ENCODE data around the gene ECPAS.

Gene ECPAS

DNA sequence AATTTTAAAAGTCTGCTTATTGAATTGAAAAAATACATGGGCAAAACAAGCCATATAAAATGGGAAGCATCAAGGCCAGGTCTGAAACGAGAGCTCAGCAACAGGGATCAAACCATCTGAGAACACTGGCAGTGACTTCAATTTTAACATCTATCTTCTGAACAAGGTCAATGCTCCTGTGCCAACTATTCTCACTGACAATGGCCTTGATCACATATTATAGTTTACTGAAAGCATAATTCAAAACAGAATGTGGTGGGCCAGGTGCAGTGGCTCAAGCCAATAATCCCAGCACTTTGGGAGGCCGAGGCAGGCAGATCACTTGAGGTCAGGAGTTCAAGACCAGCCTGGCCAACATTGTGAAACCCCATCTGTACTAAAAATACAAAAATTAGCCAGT, 9.0 kb downstream of the ECPAS start:
- no peaks in the 10 kb centered on the region for H3K36me3 ChIP-seq (ENCODE audit: control insufficient read depth, insufficient read depth, low read length)

DNA sequence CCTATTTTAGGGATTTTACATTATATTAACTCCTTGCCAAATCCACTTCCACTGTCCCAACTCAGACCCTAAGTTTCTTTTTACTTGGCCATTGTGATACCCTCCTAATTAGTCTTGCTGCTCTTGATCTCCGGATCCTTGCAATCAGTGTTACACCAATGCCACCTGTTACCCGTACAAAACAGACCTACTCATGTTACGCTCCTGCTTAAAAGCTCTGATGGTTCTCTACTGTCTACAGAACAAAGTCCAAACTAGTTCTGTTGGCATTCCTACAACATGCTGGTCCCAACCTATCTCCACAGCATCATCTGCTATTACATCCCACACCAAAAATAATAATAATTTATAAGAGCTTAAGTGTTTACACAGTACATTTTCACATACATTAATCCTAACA, 9.8 kb downstream of the ECPAS start:
- Histone ChIP-seq H3K4me1 (ENCODE audit: control insufficient read depth, insufficient read depth, low read length, poor library complexity, severe bottlenecking) (no peaks in the 10 kb centered on the region), H3K27ac (ENCODE audit: insufficient read depth, low read length, poor library complexity, severe bottlenecking) (no peak overlapping the region), H3K36me3 (ENCODE audit: control insufficient read depth, insufficient read depth, low read length) (no peaks in the 10 kb centered on the region), H3K4me3 (ENCODE audit: insufficient read depth, low read depth, low read length, poor library complexity, severe bottlenecking) (no peak overlapping the region), H3K27me3 (replicated peaks; ENCODE audit: control insufficient read depth, insufficient read depth, low read length, poor library complexity, severe bottlenecking) (no peaks in the 10 kb centered on the region), H3K9me3 (ENCODE audit: control insufficient read depth, low read length) (no peaks in the 10 kb centered on the region)
- DNase-seq = no peak

More for the DNA sequence above, 9.0 kb downstream of the ECPAS start:
- no peak overlapping the region for H3K4me3 ChIP-seq (ENCODE audit: insufficient read depth, low read depth, low read length, poor library complexity, severe bottlenecking)
- H3K9me3 ChIP-seq (ENCODE audit: control insufficient read depth, low read length) = no peaks in the 10 kb centered on the region
- no peaks in the 10 kb centered on the region for H3K4me1 ChIP-seq (ENCODE audit: control insufficient read depth, insufficient read depth, low read length, poor library complexity, severe bottlenecking)
- no peak overlapping the region for H3K27ac ChIP-seq (ENCODE audit: insufficient read depth, low read length, poor library complexity, severe bottlenecking)
- no peak for DNase-seq
- H3K27me3 ChIP-seq (replicated peaks; ENCODE audit: control insufficient read depth, insufficient read depth, low read length, poor library complexity, severe bottlenecking) = no peaks in the 10 kb centered on the region

DNA sequence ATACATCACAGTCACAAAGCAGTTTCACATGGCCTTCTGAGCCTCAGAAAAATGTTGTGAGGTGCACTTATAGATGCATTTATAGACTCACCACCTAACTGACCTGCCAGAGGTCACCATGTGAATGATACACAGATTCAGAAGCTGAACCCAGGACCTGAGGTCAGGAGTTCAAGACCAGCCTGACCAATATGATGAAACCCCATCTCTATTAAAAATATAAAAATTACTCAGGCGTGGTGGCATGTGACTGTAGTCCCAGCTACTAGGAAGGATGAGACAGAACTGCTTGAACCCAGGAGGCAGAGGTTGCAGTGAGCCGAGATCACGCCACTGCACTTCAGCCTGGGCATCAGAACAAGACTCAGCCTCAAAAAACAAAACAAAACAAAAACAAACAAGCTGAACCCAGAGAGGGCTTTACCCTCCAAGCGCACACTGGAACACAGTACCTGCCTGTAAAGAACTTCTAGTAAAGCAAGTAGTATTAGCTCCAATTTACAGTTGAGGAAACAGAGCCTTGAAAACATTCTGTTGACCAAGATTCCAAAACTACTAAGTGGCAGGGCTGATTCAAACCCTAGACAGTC, 16.3 kb downstream of the ECPAS start:
- no peaks in the 10 kb centered on the region for H3K9me3 ChIP-seq (ENCODE audit: control insufficient read depth, low read length)
- no peak for DNase-seq

DNA sequence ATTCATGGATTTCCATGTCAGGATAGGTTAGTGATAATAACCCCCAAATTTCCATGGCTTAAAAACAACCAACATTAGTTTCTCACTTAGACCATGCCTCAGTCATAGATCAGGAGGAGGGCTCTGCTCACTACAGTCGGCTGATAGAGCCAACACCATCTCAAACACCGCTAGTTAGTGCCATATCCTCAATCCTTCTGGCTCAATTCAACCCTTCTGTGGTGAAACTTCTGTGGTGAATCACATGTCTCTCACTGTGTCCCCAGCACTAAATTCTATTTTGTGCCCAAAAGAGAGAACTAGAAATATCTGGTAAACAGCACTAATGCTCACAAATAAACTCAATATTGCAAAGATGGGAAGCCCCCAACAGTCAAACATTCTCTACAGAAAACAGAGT, 21.1 kb downstream of the ECPAS start:
- Histone ChIP-seq H3K9me3 (ENCODE audit: control insufficient read depth, low read length) (no peaks in the 10 kb centered on the region), H3K27me3 (replicated peaks; ENCODE audit: control insufficient read depth, insufficient read depth, low read length, poor library complexity, severe bottlenecking) (no peaks in the 10 kb centered on the region), H3K4me1 (ENCODE audit: control insufficient read depth, insufficient read depth, low read length, poor library complexity, severe bottlenecking) (no peaks in the 10 kb centered on the region), H3K4me3 (ENCODE audit: insufficient read depth, low read depth, low read length, poor library complexity, severe bottlenecking) (no peak overlapping the region), H3K36me3 (ENCODE audit: control insufficient read depth, insufficient read depth, low read length) (peaks cover 3% of the 10 kb centered on the region), H3K27ac (ENCODE audit: insufficient read depth, low read length, poor library complexity, severe bottlenecking) (no peak overlapping the region)
- DNase-seq = no peak

More for the DNA sequence above, 16.3 kb downstream of the ECPAS start:
- H3K4me3 ChIP-seq (ENCODE audit: insufficient read depth, low read depth, low read length, poor library complexity, severe bottlenecking) = no peak overlapping the region
- no peaks in the 10 kb centered on the region for H3K36me3 ChIP-seq (ENCODE audit: control insufficient read depth, insufficient read depth, low read length)
- no peak overlapping the region for H3K27ac ChIP-seq (ENCODE audit: insufficient read depth, low read length, poor library complexity, severe bottlenecking)
- no peaks in the 10 kb centered on the region for H3K27me3 ChIP-seq (replicated peaks; ENCODE audit: control insufficient read depth, insufficient read depth, low read length, poor library complexity, severe bottlenecking)
- H3K4me1 ChIP-seq (ENCODE audit: control insufficient read depth, insufficient read depth, low read length, poor library complexity, severe bottlenecking) = no peaks in the 10 kb centered on the region

DNA sequence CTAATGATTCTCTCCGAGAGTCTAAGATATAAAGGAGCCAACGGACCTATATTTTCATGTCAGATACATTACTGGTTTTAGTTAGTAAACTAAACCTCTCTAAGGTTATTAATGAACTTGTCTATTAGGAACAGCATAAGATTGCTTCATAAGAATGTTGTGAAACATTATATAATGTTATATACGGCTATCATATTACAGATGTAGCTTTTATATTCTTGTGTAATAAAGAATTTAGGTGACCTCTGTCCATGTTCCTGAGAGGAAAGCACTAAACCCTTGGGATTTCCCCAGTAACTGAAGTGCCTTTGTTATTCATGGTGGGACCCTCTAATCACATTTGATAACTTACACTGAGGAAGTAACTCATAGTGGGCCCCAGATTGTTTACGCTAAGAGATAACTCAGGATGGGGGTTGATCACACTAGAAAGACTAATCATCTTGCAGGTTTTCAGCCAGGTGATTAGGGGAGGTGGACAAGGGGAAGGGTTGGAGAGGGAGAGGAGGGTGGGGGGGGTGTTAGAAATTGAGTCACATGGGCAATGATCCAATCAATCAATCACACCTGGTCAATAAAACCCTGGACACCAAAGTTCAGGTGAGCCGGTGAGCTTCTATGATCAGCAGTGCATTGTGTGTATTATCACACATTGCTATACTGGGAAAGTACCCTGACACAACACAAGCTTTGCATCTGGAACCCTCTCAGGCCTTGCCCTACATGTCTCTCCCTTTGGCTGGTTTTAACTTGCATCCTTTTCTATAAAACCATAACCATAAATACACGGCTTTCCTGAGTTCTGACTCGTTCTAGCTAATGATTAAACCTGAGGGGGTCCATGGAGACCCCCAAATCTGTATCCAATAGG, 25.8 kb downstream of the ECPAS start:
- Histone ChIP-seq H3K27me3 (replicated peaks; ENCODE audit: control insufficient read depth, insufficient read depth, low read length, poor library complexity, severe bottlenecking) (no peaks in the 10 kb centered on the region), H3K9me3 (ENCODE audit: control insufficient read depth, low read length) (no peaks in the 10 kb centered on the region), H3K4me1 (ENCODE audit: control insufficient read depth, insufficient read depth, low read length, poor library complexity, severe bottlenecking) (no peaks in the 10 kb centered on the region), H3K4me3 (ENCODE audit: insufficient read depth, low read depth, low read length, poor library complexity, severe bottlenecking) (no peak overlapping the region), H3K36me3 (ENCODE audit: control insufficient read depth, insufficient read depth, low read length) (peaks cover 3% of the 10 kb centered on the region), H3K27ac (ENCODE audit: insufficient read depth, low read length, poor library complexity, severe bottlenecking) (no peak overlapping the region)
- no peak for DNase-seq

DNA sequence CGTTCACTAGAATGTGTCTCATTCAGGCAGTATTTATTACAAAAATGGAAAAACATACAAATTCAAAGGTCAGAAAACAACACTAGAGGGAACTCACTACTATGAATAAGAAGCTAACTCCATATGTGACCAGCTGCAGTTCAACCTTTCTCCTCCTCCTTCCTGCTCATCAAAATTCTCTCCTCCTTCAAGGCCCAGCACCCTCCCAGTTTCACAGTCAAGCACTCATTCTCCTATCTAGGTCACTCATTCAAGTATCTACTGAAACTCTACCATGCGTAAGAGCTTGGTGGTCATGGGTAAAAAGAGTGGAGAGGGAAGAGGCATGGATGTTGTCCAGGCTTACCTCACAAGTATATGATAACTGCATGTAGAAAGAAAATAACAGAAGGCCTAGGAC, 27.7 kb downstream of the ECPAS start:
- no peaks in the 10 kb centered on the region for H3K4me1 ChIP-seq (ENCODE audit: control insufficient read depth, insufficient read depth, low read length, poor library complexity, severe bottlenecking)
- peaks cover under 1% of the 10 kb centered on the region for H3K36me3 ChIP-seq (ENCODE audit: control insufficient read depth, insufficient read depth, low read length)
- no peak overlapping the region for H3K4me3 ChIP-seq (ENCODE audit: insufficient read depth, low read depth, low read length, poor library complexity, severe bottlenecking)
- no peaks in the 10 kb centered on the region for H3K9me3 ChIP-seq (ENCODE audit: control insufficient read depth, low read length)
- no peak overlapping the region for H3K27ac ChIP-seq (ENCODE audit: insufficient read depth, low read length, poor library complexity, severe bottlenecking)
- no peak for DNase-seq
- H3K27me3 ChIP-seq (replicated peaks; ENCODE audit: control insufficient read depth, insufficient read depth, low read length, poor library complexity, severe bottlenecking) = no peaks in the 10 kb centered on the region

DNA sequence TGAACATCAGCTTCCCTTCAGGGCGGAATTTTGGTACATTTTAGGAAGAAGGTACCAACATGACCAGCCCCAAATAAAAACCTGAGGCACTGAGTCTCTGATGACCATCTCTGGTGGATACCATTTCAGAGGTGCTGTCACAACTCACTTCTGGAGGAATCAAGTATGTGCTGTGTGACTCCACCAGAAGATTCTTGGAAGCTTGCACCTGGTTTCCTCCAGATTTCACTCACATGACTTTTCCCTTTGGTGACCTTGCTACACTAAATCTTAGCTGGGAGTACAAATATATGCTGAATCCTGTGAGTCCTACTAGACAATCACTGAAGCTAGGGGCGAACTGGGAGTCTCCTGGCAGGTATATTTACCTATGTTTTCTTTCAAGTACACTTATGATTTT, 28.5 kb downstream of the ECPAS start:
- Histone ChIP-seq H3K4me3 (ENCODE audit: insufficient read depth, low read depth, low read length, poor library complexity, severe bottlenecking) (no peak overlapping the region), H3K36me3 (ENCODE audit: control insufficient read depth, insufficient read depth, low read length) (no peaks in the 10 kb centered on the region), H3K9me3 (ENCODE audit: control insufficient read depth, low read length) (no peaks in the 10 kb centered on the region), H3K27ac (ENCODE audit: insufficient read depth, low read length, poor library complexity, severe bottlenecking) (no peak overlapping the region), H3K27me3 (replicated peaks; ENCODE audit: control insufficient read depth, insufficient read depth, low read length, poor library complexity, severe bottlenecking) (no peaks in the 10 kb centered on the region), H3K4me1 (ENCODE audit: control insufficient read depth, insufficient read depth, low read length, poor library complexity, severe bottlenecking) (no peaks in the 10 kb centered on the region)
- DNase-seq = no peak

DNA sequence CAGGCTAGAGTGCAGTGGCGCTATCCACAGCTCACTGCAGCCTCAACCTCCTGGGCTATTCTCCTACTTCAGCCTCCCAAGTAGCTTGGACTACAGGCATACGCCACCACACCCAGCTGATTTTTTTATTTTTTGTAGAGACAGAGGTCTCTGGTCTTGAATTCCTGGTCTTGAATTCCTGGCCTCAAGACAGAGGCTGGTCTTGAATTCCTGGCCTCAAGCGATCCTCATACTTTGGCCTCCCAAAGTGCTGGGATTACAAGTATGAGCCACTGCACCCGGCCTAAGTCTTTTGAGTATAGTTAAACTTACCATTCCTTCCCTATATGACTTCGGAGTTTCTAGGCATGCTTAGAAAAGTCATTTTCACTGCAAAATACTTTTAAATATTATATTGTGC, 29.4 kb downstream of the ECPAS start:
- H3K9me3 ChIP-seq (ENCODE audit: control insufficient read depth, low read length) = no peaks in the 10 kb centered on the region
- no peaks in the 10 kb centered on the region for H3K27me3 ChIP-seq (replicated peaks; ENCODE audit: control insufficient read depth, insufficient read depth, low read length, poor library complexity, severe bottlenecking)
- H3K4me1 ChIP-seq (ENCODE audit: control insufficient read depth, insufficient read depth, low read length, poor library complexity, severe bottlenecking) = no peaks in the 10 kb centered on the region
- no peaks in the 10 kb centered on the region for H3K36me3 ChIP-seq (ENCODE audit: control insufficient read depth, insufficient read depth, low read length)
- no peak for DNase-seq
- no peak overlapping the region for H3K27ac ChIP-seq (ENCODE audit: insufficient read depth, low read length, poor library complexity, severe bottlenecking)
- H3K4me3 ChIP-seq (ENCODE audit: insufficient read depth, low read depth, low read length, poor library complexity, severe bottlenecking) = no peak overlapping the region

DNA sequence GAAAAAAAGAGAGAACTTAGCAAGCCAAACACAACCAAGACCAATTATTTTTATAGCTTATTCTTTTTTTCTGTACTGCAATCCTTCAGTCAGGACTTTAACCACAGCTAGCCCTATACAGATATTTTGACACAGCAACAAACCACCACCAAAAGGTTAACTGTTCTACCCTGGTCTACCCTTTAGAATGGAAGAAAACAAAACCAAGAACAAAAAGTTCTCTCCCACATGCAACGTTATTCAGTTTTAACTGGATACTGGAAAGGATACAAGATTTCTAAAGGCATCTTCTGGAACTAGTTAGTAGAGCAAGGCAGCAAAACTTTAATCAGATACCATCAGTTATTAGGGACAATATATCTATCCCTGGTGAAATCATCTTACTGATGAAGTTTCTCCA, 32.6 kb downstream of the ECPAS start:
- no peaks in the 10 kb centered on the region for H3K4me1 ChIP-seq (ENCODE audit: control insufficient read depth, insufficient read depth, low read length, poor library complexity, severe bottlenecking)
- no peaks in the 10 kb centered on the region for H3K9me3 ChIP-seq (ENCODE audit: control insufficient read depth, low read length)
- no peaks in the 10 kb centered on the region for H3K27me3 ChIP-seq (replicated peaks; ENCODE audit: control insufficient read depth, insufficient read depth, low read length, poor library complexity, severe bottlenecking)
- no peak for DNase-seq
- no peak overlapping the region for H3K27ac ChIP-seq (ENCODE audit: insufficient read depth, low read length, poor library complexity, severe bottlenecking)
- no peak overlapping the region for H3K4me3 ChIP-seq (ENCODE audit: insufficient read depth, low read depth, low read length, poor library complexity, severe bottlenecking)
- H3K36me3 ChIP-seq (ENCODE audit: control insufficient read depth, insufficient read depth, low read length) = no peaks in the 10 kb centered on the region

DNA sequence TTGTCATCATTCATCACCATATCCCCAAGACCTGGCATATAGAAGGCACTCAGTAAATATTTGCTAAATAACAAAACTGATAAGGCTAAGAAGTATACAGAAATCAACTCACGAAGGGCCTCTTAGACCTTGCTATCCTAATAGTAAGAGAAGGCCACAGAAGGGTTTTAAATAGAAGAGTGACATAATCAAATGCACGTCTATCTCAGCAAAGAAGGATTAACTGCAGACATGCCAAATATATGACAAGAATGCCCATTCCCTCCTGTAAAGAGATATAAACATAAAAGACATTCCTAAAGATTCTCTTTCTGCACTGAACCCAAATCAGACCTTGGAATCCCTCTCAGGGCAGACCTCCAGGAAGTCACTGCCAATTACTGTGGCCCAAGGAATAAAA, 34.1 kb downstream of the ECPAS start:
- no peaks in the 10 kb centered on the region for H3K36me3 ChIP-seq (ENCODE audit: control insufficient read depth, insufficient read depth, low read length)
- no peak overlapping the region for H3K27ac ChIP-seq (ENCODE audit: insufficient read depth, low read length, poor library complexity, severe bottlenecking)
- no peaks in the 10 kb centered on the region for H3K4me1 ChIP-seq (ENCODE audit: control insufficient read depth, insufficient read depth, low read length, poor library complexity, severe bottlenecking)
- no peaks in the 10 kb centered on the region for H3K9me3 ChIP-seq (ENCODE audit: control insufficient read depth, low read length)
- no peak overlapping the region for H3K4me3 ChIP-seq (ENCODE audit: insufficient read depth, low read depth, low read length, poor library complexity, severe bottlenecking)
- DNase-seq = no peak
- H3K27me3 ChIP-seq (replicated peaks; ENCODE audit: control insufficient read depth, insufficient read depth, low read length, poor library complexity, severe bottlenecking) = no peaks in the 10 kb centered on the region
